Stimulated activated CD4-positive, alpha-beta T cell treated with anti-CD3 and anti-CD28 coated beads, Interleukin-4, amount 100 ng/mL, for 24 hours (primary cell): Measurements from ENCODE around the gene CEP290.
A peak's percentile ranks its signal among the peaks of the same experiment; 100 is the strongest.

Experiments
- DNase-seq: peaks from one replicate; pipeline ENCODE4 v3.0.0-alpha.2; 2020

CEP290 gene, protein sequence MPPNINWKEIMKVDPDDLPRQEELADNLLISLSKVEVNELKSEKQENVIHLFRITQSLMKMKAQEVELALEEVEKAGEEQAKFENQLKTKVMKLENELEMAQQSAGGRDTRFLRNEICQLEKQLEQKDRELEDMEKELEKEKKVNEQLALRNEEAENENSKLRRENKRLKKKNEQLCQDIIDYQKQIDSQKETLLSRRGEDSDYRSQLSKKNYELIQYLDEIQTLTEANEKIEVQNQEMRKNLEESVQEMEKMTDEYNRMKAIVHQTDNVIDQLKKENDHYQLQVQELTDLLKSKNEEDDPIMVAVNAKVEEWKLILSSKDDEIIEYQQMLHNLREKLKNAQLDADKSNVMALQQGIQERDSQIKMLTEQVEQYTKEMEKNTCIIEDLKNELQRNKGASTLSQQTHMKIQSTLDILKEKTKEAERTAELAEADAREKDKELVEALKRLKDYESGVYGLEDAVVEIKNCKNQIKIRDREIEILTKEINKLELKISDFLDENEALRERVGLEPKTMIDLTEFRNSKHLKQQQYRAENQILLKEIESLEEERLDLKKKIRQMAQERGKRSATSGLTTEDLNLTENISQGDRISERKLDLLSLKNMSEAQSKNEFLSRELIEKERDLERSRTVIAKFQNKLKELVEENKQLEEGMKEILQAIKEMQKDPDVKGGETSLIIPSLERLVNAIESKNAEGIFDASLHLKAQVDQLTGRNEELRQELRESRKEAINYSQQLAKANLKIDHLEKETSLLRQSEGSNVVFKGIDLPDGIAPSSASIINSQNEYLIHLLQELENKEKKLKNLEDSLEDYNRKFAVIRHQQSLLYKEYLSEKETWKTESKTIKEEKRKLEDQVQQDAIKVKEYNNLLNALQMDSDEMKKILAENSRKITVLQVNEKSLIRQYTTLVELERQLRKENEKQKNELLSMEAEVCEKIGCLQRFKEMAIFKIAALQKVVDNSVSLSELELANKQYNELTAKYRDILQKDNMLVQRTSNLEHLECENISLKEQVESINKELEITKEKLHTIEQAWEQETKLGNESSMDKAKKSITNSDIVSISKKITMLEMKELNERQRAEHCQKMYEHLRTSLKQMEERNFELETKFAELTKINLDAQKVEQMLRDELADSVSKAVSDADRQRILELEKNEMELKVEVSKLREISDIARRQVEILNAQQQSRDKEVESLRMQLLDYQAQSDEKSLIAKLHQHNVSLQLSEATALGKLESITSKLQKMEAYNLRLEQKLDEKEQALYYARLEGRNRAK (N-terminal part only)

DNA sequence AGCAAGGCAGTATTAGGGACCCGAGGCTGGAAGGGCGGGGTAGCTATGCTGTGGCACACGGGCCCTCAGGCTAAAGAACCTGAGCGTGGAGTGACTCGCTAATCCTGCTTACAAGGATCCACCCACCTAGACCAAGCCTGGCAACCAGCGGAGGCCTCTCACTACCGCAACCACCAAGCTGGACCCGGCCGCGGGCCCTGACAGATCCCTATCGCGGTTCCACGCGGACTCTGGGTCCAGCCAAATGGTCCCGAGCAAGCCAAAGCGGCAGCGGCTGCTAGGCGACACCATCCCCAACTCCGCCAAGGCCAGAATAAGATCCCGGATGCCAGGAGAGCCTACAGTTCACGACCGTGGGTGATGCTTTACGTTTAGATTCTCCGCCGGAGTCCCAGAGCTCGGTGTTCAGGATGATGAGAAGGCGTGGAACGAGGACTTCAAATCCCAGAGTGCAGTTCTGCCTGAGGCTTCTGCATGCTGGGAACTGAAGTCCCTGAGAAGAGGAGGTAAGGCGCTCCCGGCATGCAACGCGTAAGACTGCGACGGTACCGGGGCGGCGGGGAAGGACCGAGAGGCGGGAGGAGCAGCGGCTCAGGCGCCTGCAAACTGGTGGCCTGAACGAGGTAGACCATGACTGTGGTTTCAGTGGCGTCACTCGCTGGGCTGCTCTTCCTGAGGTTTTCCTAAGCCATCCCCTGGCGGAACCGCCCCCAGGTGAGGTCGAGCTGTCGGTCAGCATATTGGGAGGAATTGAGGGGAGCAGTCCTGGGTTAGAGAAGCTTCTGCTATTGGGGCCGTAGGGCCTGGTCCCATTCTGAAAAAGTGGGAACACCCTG is at the start of gene CEP290, which contains the start of gene TMTC3:
Gene CEP290 (minus strand): TSS at position 315 of the 836 bp plus-strand sequence. CDS start 781 bp downstream, outside the sequence.
Gene TMTC3 (plus strand): TSS at position 534 of the 836 bp plus-strand sequence. CDS start 6,009 bp downstream, outside the sequence.
- peak; percentile 94 for DNase-seq

DNA sequence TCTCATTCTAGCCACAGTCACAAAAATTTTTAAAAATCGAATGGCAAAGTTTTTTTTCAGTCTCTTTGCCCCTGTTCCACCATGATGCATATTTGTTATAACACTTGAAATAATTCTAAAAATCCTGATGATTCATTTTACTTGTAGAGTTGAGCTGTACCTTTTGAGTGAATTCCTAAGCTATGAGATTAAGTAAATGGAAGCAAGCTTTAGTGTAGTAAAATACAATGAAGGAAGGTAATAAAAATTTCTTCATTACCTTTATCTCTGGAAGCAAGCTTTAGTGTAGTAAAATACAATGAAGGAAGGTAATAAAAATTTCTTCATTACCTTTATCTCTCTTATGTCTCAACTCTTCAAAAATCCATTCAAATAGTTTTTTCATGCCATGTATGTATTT is 46.3 kb upstream of the CEP290 start:
- DNase-seq, result no peak

DNA sequence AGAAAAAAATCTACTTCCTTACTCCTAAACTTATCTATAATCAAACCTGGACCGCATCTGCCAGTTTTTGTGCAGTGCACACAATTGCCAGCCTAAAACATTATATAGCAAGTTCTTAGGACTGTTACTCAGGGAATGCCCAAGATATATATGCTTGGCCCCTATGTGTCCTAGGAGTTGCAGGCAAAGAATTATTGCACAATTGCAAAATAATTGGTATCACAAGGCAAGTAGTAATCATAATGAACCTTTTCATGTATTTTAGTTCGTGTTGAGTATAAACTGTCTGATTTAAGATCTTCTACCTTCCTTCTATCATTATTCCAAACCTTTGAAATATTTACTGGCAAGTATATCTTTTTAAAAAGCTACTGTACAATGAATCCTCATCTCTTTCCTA is 45.7 kb upstream of the CEP290 start:
- DNase-seq, result no peak

DNA sequence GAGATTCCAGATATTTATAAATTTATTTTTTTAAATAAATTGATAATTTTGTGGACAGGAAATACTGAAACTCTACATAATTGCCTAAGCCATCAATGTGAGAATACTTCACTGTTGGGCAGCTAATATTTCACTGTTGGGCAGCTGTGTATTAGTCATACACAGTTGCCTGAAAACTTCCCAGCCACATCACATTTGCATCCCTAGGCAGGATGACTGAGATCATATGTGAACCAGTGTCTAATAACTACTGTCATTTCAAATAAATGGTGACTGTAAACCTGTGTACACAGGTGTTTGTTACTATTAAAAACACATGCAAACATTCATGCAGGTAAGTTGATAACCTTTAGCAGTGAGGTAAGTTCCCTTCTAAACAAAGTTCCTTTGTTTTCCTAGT is 44.1 kb upstream of the CEP290 start:
- no peak for DNase-seq

DNA sequence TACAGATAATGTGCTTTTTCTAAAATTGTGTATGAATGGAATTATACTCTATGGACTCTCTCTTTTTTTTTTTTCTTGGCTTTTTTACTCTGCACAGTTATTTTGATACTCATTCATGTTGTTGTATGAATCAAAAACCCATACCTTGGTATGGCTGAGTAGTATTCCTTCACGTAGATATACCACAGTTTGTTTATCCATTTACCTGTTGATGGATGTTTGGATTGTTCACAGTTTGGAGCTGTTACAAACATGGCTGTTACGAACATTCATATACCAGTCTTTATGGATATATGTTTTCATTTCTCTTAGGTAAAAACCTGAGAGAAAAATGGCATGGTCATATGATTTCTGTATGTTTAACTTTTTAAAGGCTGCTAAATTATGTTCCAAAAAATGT is 43.4 kb upstream of the CEP290 start:
- DNase-seq, result no peak

DNA sequence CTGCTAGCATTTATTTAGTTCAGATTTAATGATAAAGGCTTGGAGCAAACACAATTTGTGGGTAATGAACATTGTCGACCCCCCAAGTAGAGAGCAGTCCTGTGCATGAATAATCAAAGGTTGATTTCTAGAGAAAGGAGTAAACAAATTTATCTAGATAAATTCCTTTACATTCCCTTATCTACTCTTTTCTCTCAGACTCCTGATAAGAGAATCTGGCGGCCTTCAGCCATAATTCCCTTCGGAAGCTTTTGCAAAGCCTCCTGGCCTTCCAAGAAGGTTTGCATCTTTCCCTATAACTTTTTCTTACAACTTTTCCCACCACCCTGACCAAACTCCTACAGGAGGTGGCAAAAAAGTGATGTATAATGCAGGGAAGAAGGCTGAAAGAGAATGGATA is 42.3 kb upstream of the CEP290 start:
- DNase-seq, result no peak

DNA sequence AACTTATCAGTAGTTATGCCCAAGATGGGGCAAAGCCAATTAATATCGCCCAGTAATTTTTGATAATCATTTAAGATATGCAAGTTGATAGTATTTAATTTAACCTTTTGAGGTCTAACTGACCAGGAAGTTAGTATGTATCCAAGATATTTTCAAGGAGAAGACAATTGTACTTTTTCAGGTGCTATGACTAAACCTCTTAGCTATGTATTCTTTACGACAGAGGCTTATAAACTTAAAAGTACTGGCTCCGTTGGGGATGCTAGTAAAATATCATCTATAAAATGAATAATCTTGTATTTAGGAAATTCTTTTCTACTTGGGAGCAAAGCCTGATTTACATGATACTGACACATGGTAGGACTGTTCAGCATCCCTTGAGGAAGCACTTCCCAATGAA is 40.5 kb upstream of the CEP290 start:
- DNase-seq, result no peak

DNA sequence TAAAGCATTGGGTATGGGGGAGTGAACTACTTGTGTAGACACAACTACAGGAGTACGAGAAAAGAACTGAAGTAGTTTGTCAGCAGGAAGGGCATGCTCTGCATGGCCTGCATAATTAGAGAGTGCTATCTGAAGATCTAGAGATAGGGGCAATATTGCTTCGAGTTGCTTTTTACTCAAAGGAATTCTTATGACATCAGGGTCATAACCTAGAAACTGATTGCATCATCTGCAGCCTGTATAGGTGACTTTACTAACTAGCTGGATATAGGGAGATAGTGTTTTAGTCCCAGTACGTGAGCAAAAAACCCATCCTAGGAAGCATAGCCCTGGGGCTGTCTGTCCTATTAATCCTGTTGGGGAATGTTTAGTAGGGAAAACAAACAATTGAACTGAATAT is 40.0 kb upstream of the CEP290 start:
- DNase-seq, result no peak

DNA sequence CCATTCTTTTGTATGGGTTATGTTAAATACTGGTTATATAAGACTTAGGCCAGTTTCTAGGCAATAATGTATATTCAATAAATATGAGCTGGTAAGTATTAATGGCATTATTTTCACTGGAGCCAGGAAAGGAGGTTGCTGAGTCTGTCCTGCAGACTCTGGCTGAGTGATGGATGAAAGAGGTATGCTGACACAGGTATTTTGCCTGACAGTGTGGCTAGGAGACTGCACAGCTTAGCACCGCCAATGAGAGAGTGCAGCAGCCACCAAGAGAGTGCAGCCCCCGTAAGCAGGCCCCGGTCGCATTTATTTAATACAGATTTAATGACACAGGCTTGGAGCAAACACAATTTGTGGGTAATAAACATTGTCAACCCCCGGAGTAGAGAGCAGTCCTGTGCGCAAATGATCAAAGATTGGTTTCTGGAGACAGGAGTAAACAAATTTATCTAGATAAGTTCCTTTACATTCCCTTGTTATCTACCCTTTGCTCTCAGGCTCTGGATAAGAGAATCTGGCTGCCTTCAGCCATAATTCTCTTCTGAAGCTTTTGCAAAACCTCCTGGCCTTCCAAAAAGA is 37.6 kb upstream of the CEP290 start:
- no peak for DNase-seq

DNA sequence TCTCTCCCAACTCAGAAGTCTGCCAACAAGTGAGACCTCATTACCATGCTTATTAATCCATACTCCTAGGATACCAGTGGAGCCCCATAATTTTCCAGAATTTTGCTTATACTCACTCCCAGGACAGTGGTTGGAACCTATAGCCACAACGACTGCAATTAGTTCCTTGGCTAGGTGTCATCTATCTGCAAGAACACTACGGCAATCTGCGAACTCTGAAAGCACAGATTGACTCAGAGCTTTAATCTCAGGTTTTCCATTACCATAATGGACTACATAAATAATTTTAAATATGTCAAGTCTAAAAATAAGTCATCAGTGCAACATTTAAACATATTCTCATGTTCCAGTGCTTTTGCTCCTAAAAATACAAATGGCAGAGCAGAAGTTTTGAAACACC is 33.7 kb upstream of the CEP290 start:
- DNase-seq, result no peak

DNA sequence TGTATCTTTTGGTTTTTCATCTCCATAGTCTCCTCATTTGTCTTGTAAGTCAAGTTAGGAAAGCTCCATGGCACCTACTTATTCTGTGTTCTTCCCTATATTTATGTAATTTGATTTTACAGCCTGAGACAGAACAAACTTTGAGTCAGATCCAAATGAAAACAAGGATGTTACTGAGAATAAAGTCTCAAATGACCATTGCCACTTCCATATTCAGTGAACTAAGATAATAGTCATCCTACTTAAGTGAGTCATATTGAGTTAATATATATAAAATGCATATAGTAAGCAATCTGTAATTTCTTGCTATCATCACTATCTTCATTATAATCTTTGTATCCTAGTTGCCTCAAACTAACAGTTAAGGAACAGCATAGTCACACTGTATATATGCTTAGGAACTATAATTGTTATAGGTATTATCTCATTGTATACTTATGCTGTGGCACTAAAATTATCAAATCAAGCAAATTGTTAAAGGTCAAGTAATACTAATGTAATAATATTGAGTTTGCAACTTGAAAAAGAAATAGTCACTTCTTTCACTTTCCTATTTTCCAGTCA is 31.0 kb upstream of the CEP290 start:
- DNase-seq, result no peak

DNA sequence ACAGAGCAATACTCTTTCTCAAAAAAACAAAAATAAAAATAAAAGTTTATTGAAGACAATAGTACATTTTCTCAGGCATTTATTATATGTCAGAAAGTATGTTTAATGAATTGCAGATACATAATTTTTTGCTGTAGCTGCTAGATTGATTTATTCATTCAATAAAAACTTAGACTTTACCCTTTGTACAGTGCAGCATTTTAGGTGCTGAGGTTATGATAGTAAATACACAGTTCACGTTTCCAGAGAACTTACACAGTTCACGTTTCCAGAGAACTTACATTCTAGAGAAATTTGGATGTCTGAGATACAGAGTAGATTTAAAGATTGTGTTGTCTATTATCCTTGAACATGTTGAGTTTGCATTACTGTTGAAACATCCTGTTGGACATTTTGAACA is 25.5 kb upstream of the CEP290 start:
- DNase-seq, result no peak

DNA sequence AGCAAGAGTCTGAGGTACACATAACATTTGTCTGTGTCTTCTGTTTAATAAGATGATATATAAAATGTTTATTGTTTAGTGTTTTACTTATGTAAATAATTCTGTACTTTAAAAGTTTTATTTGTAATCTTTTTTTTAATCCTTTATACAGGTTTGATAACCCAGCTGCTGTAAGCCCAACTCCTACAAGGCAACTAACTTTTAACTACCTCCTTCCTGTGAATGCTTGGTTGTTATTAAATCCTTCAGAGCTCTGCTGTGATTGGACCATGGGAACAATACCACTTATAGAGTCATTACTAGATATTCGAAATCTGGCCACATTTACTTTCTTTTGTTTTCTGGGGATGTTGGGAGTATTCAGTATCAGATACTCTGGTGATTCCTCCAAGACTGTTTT is 24.3 kb upstream of the CEP290 start:
- DNase-seq, result no peak

DNA sequence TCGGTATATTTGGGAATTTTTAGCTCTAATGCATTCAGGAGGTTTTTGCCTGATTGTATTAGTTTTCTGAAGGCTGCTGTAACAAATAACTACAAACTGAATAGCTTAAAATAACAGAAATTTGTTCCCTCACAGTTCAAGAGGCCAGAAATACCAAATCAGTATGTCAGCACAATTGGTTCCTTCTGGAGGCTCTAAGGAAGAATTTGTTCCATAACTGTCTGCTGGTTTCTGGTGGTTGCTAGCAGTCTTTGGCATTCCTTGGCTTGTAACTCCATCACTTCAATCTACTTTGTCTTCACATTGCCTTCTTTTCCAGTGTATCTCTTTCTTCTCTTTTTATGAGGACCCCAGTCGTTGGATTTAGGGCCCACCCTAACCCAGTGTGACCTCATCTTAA is 21.5 kb upstream of the CEP290 start:
- DNase-seq, result no peak

DNA sequence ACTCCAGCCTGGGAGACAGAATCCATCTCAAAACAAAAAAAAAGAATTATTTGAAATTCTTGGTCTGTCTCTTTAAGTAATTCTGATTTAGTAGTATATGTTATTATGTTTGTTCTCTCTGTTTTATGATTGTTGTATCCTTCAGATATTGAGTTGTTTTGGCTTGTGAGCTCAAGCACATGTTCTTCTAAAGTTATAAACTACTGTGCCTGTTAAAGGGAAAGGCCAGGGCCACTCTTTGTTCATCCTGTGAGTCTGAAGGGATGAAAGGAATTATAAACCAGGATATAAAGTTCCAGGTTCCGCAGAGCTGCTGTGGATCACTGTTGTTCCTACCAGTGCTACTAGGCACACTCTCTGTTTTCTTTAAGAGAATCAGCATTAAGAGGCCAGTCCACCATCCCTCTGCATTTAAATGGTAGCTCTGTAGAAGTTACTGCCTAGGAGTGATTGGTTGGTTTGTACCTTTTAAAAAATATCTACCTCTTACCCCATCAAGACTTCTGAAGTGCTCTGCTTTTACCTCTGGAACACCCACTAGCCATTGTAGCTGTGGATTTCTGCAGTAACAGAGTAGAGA is 14.3 kb upstream of the CEP290 start:
- no peak for DNase-seq

DNA sequence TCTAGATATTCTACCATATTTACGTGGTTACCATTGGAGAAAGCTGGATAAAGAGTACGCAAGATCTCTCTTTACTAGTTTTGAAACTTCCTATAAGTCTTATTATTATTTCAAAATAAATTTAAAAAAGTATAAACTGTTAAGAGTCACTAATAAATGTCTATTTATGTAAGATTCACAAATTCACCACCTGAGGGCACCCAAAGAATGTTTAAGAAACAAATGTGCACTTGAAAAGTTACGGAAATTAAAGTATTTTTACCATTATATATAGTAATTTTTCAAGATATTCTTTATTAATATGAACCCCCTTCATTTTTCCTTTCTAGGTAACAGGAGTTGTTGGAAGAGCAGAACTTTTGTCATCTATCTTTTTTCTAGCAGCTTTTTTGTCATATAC is 12.1 kb upstream of the CEP290 start:
- DNase-seq, result no peak

DNA sequence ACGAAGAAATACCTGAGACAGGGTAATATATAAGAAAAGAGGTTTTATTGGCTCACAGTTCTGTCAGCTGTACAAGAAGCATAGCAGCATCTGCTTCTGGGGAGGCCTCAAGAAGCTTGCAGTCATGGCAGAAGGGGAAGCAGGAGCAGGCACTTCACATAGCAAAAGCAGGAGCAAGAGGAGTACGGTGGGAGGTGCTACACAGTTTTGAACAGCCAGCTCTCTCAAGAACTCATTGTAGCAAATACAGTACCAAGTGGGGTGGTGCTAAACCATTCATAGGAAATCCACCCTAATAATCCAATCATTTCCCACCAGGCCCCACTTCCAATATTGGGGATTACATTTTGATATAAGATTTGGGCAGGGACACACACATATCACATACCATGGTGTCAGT is 8.2 kb upstream of the CEP290 start:
- DNase-seq, result no peak

DNA sequence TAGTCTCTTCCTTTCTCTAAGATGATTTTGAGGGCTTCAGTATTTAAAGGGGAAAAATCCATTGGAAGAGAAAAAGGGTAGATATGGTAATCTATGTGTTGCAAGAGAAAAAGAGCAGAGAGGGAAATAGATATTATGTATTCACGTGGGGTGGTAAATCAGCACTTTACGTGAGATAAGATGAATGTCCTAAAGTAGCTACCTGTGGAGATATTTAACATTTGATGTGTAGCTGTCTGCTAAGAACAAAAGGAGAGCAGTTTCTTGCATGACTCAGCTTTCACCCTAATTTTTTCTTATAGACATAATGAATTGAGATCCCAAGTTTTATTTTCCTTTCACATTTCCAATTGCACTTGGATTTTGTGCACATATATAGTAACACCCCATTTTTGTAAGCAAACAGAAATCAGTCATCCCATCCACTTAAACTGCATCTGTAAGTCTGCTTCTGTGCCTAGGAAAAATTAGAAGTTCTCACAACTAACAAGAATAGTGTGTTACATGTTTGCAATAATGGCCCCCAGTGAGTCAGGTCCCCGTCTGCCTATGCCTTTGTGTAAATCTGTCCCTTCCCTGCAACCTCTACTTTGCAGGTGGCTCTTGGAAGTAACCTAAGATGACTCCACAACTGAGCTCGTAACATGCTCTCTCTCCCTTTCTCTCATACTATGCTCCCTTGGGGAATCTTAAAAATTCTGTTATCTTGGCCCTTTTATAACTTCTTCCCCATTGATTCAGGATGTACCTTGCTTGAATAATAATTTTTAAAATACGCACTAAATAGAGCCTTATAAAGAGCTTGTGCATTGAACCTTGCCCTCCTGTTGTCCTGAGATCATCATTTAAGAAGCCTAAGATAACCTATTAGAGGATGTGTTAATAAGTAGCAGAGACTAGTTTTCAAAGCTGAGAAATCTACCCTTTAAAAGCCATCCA is 3.9 kb upstream of the CEP290 start:
- no peak for DNase-seq

DNA sequence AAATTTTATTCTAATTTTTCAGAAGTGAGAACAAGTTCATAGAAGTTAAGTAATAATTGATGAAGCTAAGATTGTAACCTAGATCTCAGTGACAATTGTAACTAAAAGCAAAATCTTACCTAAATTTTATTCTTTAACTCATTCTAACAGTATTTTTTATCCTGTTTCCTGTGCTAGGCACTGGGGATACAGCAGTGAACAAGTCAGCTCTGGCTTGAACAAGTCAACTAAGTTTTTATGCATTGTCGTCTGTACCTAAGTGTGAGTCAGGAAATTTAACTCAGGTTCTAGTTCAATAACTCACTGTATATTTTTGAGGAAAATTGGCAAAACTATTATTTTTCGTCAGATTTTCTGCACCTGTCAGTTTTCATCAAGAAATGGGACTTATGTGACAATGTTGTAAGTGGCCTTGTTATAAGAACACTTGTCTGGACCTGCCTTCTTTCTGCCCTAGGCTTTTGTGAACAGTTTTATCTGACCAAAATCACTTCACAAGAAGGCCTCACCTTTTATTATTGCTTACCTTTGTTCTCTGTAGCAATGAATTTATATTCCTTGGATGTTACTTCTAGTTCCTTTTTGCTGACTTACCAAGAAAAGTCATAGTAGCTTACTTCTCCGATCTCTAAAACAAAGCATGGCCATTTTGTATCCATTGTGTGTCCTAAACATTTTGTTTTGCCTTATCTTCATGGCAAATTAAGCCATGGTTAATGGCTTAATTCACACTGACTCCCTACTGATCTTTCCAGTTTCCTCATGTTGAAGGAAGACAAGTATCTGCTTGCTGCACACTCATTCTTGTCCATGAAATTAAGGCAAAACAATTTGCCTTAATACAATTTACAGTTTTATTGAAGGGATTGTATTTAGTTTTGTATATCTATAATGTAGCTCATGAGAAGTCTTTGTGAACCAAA is 2.9 kb upstream of the CEP290 start:
- no peak for DNase-seq
